Chondrocyte (in vitro differentiated cells): Measurements from ENCODE around the gene ERBIN. TPM values are rescaled to one million over a fixed set of nuclear protein-coding genes. Genes with fewer than 3 reads are reported as not detected.

Experiments
- DNase-seq: peaks from one replicate; pipeline ENCODE4 v3.0.0; 2021; ENCODE audit warnings: mixed read lengths, low spot score
- H3K27ac Mint-ChIP-seq: one replicate; pipeline ENCODE4 v1.8.0; 2021; ENCODE audit warnings: mild to moderate bottlenecking, moderate library complexity, mixed read lengths; ENCODE audit not compliant: unreplicated experiment
- H3K27me3 Mint-ChIP-seq: 2 replicates; pipeline ENCODE4 v1.8.0; 2021; ENCODE audit warnings: low read depth, mixed read lengths
- H3K36me3 Mint-ChIP-seq: 2 replicates; pipeline ENCODE4 v1.8.0; 2021; ENCODE audit warnings: low read depth, mixed read lengths
- H3K4me1 Mint-ChIP-seq: 2 replicates; pipeline ENCODE4 v1.8.0; 2021; ENCODE audit warnings: low read depth, mild to moderate bottlenecking, mixed read lengths
- H3K4me3 Mint-ChIP-seq: one replicate; pipeline ENCODE4 v1.8.0; 2021; ENCODE audit warnings: mild to moderate bottlenecking, moderate library complexity, mixed read lengths; ENCODE audit not compliant: unreplicated experiment
- H3K9me3 Mint-ChIP-seq: 2 replicates; pipeline ENCODE4 v1.8.0; 2021; ENCODE audit warnings: low read depth, mixed read lengths
- CTCF ChIP-seq: fragments of 200-600 bp; sonication (generic); IDR thresholded peaks from 2 replicates; pipeline ENCODE4 v1.5.0; 2021; ENCODE audit warnings: antibody characterized with exemption, mild to moderate bottlenecking, moderate library complexity
- total RNA-seq: library from RNA; stranded (reverse); gene quantifications from 3 replicates; pipeline ENCODE4 v1.2.1, GENCODE V29; 2021

The ERBIN gene
- total RNA-seq, 1 donor from 2014 or later = 63.8 TPM

- no peak overlapping the region for H3K4me3 Mint-ChIP-seq
- H3K27me3 Mint-ChIP-seq = no peaks in the 10 kb centered on the region
- no peak for TF ChIP-seq CTCF
- H3K4me1 Mint-ChIP-seq = peaks cover 7% of the 10 kb centered on the region
- no peak for DNase-seq
- no peaks in the 10 kb centered on the region for H3K9me3 Mint-ChIP-seq
- peaks cover 13% of the 10 kb centered on the region for H3K36me3 Mint-ChIP-seq
- H3K27ac Mint-ChIP-seq = no peak overlapping the region
Observed at GRCh38 chr5:65992630-65993029, 66.3 kb downstream of the ERBIN start.

GRCh38 chr5:65994117-65994786 is 67.9 kb downstream of the ERBIN start:
- Mint-ChIP-seq H3K27ac (no peak overlapping the region), H3K9me3 (no peaks in the 10 kb centered on the region)
- TF ChIP-seq CTCF = no peak

GRCh38 chr5:65999061-65999723 is 72.8 kb downstream of the ERBIN start:
- no peak overlapping the region for H3K27ac Mint-ChIP-seq
- TF ChIP-seq CTCF = no peak
- no peak for DNase-seq
- no peaks in the 10 kb centered on the region for H3K27me3 Mint-ChIP-seq
- H3K4me3 Mint-ChIP-seq = no peak overlapping the region
- H3K9me3 Mint-ChIP-seq = no peaks in the 10 kb centered on the region
- peaks cover 3% of the 10 kb centered on the region for H3K4me1 Mint-ChIP-seq
- peaks cover 13% of the 10 kb centered on the region for H3K36me3 Mint-ChIP-seq

More at GRCh38 chr5:65994117-65994786, 67.9 kb downstream of the ERBIN start:
- Mint-ChIP-seq H3K27me3 (no peaks in the 10 kb centered on the region), H3K4me3 (no peak overlapping the region), H3K4me1 (peaks cover 3% of the 10 kb centered on the region), H3K36me3 (peaks cover 10% of the 10 kb centered on the region)
- DNase-seq = no peak

- Mint-ChIP-seq H3K4me1 (peaks cover 3% of the 10 kb centered on the region), H3K27ac (no peak overlapping the region), H3K9me3 (peaks cover 3% of the 10 kb centered on the region), H3K36me3 (peaks cover 12% of the 10 kb centered on the region), H3K27me3 (no peaks in the 10 kb centered on the region), H3K4me3 (no peak overlapping the region)
- DNase-seq = no peak
- no peak for TF ChIP-seq CTCF
Observed at GRCh38 chr5:66001952-66002351, 75.6 kb downstream of the ERBIN start.

GRCh38 chr5:66002415-66002814 is 76.0 kb downstream of the ERBIN start:
- peaks cover 3% of the 10 kb centered on the region for H3K4me1 Mint-ChIP-seq
- H3K36me3 Mint-ChIP-seq = peaks cover 12% of the 10 kb centered on the region
- H3K9me3 Mint-ChIP-seq = peaks cover 3% of the 10 kb centered on the region
- no peak for DNase-seq
- no peak for TF ChIP-seq CTCF
- no peak overlapping the region for H3K4me3 Mint-ChIP-seq
- H3K27ac Mint-ChIP-seq = no peak overlapping the region
- no peaks in the 10 kb centered on the region for H3K27me3 Mint-ChIP-seq
